K562 (cell line): ENCODE data around the gene GPR55.

ENCODE experiments used
- BRCA1 ChIP-seq, 2 experiments: fragments of 450-650 bp in 1 of 2; sonication (generic) in 1 of 2; formaldehyde crosslinking in 1 of 2; IDR thresholded peaks; 2 replicates each; pipeline versions ENCODE4 v1.5.0 to v1.6.1; 2017 to 2020; ENCODE audit warnings: mild to moderate bottlenecking in 1 of 2, missing genetic modification reagents in 1 of 2
- CTCF ChIP-seq, 3 experiments: IDR thresholded peaks in 2 of 3; conservative IDR thresholded peaks in 1 of 3; 2 replicates each; pipeline ENCODE4 v1.5.1; 2011 to 2012; ENCODE audit warnings: low read length in 3 of 3, mild to moderate bottlenecking in 3 of 3, control low read depth in 2 of 3, improper control_type of control experiment in 1 of 3, inconsistent platforms in 1 of 3, low read depth in 1 of 3, mixed read lengths in 1 of 3, moderate library complexity in 1 of 3; ENCODE audit not compliant: insufficient read depth in 2 of 3
- E2F6 ChIP-seq, 2 experiments: IDR thresholded peaks; 2 replicates each; pipeline ENCODE4 v1.6.1; 2011; ENCODE audit warnings: borderline replicate concordance in 1 of 2, control low read depth in 1 of 2, low read depth in 1 of 2, low read length in 1 of 2, mild to moderate bottlenecking in 1 of 2, mixed read lengths in 1 of 2, moderate library complexity in 1 of 2; ENCODE audit not compliant: insufficient read depth in 1 of 2, insufficient read length in 1 of 2, poor library complexity in 1 of 2, severe bottlenecking in 1 of 2; ENCODE audit errors: extremely low read depth in 1 of 2
- KAT8 ChIP-seq: fragments of 450-650 bp; IDR thresholded peaks from 2 replicates; pipeline ENCODE4 v1.6.1; 2016; ENCODE audit warnings: low read depth, mild to moderate bottlenecking
- NR2C1 ChIP-seq, 2 experiments: fragments of 450-650 bp; IDR thresholded peaks; 2 replicates each; pipeline ENCODE4 v1.6.1; 2017; ENCODE audit warnings: mild to moderate bottlenecking in 2 of 2, antibody characterized with exemption in 1 of 2, inconsistent platforms in 1 of 2, missing compliant biosample characterization in 1 of 2, missing genetic modification characterization in 1 of 2
- NR2C2 ChIP-seq, 2 experiments: fragments of 200-800 bp in 1 of 2; sonication (Bioruptor generic) in 1 of 2; sonication (generic) in 1 of 2; formaldehyde crosslinking in 1 of 2; IDR thresholded peaks; 2 replicates each; pipeline versions ENCODE4 v1.6.1 to v1.8.0; 2016 to 2022; ENCODE audit warnings: mild to moderate bottlenecking in 1 of 2, missing compliant biosample characterization in 1 of 2, missing genetic modification characterization in 1 of 2, missing genetic modification reagents in 1 of 2
- ZBTB1 ChIP-seq: sonication (generic); formaldehyde crosslinking; IDR thresholded peaks from 2 replicates; pipeline ENCODE4 v1.8.1; 2023; ENCODE audit warnings: missing genetic modification reagents, low read depth, mild to moderate bottlenecking, borderline replicate concordance
- ZNF274 ChIP-seq: IDR thresholded peaks from 2 replicates; pipeline ENCODE4 v1.6.1; 2011; ENCODE audit warnings: low read depth, mild to moderate bottlenecking, low read length, moderate library complexity, borderline replicate concordance
- TF ChIP-seq, protein P1 (sequence below): fragments of 450-650 bp; conservative IDR thresholded peaks from 2 replicates; pipeline ENCODE4 v1.6.1; 2016; ENCODE audit warnings: missing genetic modification characterization, low read depth, mild to moderate bottlenecking, control low read depth, missing compliant biosample characterization
- TF ChIP-seq, protein P2 (sequence below): fragments of 150-350 bp; conservative IDR thresholded peaks from 2 replicates; pipeline ENCODE4 v1.6.1; 2014; ENCODE audit warnings: low read length
- TF ChIP-seq, protein P3 (sequence below): sonication (generic); formaldehyde crosslinking; IDR thresholded peaks from 2 replicates; pipeline ENCODE4 v1.8.0; 2023; ENCODE audit warnings: mild to moderate bottlenecking, missing genetic modification reagents

- TF ChIP-seq, protein P1, sequence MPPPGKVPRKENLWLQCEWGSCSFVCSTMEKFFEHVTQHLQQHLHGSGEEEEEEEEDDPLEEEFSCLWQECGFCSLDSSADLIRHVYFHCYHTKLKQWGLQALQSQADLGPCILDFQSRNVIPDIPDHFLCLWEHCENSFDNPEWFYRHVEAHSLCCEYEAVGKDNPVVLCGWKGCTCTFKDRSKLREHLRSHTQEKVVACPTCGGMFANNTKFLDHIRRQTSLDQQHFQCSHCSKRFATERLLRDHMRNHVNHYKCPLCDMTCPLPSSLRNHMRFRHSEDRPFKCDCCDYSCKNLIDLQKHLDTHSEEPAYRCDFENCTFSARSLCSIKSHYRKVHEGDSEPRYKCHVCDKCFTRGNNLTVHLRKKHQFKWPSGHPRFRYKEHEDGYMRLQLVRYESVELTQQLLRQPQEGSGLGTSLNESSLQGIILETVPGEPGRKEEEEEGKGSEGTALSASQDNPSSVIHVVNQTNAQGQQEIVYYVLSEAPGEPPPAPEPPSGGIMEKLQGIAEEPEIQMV (tag): no peak
- TF ChIP-seq ZBTB1 (CRISPR knock-in tag): no peak
- TF ChIP-seq, protein P2, sequence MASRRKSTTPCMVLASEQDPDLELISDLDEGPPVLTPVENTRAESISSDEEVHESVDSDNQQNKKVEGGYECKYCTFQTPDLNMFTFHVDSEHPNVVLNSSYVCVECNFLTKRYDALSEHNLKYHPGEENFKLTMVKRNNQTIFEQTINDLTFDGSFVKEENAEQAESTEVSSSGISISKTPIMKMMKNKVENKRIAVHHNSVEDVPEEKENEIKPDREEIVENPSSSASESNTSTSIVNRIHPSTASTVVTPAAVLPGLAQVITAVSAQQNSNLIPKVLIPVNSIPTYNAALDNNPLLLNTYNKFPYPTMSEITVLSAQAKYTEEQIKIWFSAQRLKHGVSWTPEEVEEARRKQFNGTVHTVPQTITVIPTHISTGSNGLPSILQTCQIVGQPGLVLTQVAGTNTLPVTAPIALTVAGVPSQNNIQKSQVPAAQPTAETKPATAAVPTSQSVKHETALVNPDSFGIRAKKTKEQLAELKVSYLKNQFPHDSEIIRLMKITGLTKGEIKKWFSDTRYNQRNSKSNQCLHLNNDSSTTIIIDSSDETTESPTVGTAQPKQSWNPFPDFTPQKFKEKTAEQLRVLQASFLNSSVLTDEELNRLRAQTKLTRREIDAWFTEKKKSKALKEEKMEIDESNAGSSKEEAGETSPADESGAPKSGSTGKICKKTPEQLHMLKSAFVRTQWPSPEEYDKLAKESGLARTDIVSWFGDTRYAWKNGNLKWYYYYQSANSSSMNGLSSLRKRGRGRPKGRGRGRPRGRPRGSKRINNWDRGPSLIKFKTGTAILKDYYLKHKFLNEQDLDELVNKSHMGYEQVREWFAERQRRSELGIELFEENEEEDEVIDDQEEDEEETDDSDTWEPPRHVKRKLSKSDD: no peak
- TF ChIP-seq, protein P3, sequence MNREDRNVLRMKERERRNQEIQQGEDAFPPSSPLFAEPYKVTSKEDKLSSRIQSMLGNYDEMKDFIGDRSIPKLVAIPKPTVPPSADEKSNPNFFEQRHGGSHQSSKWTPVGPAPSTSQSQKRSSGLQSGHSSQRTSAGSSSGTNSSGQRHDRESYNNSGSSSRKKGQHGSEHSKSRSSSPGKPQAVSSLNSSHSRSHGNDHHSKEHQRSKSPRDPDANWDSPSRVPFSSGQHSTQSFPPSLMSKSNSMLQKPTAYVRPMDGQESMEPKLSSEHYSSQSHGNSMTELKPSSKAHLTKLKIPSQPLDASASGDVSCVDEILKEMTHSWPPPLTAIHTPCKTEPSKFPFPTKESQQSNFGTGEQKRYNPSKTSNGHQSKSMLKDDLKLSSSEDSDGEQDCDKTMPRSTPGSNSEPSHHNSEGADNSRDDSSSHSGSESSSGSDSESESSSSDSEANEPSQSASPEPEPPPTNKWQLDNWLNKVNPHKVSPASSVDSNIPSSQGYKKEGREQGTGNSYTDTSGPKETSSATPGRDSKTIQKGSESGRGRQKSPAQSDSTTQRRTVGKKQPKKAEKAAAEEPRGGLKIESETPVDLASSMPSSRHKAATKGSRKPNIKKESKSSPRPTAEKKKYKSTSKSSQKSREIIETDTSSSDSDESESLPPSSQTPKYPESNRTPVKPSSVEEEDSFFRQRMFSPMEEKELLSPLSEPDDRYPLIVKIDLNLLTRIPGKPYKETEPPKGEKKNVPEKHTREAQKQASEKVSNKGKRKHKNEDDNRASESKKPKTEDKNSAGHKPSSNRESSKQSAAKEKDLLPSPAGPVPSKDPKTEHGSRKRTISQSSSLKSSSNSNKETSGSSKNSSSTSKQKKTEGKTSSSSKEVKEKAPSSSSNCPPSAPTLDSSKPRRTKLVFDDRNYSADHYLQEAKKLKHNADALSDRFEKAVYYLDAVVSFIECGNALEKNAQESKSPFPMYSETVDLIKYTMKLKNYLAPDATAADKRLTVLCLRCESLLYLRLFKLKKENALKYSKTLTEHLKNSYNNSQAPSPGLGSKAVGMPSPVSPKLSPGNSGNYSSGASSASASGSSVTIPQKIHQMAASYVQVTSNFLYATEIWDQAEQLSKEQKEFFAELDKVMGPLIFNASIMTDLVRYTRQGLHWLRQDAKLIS: no peak
- TF ChIP-seq KAT8: no peak
- TF ChIP-seq ZNF274: no peak
- no peak for TF ChIP-seq CTCF (IDR thresholded peaks at IDR 0.05 in 2 of 3, conservative IDR thresholded peaks at IDR 0.05 in 1 of 3; ENCODE audit: insufficient read depth in 2 of 3, low read depth in 1 of 3, low read length in 3 of 3)
- no peak for TF ChIP-seq E2F6 (IDR thresholded peaks at IDR 0.05; ENCODE audit: borderline replicate concordance in 1 of 2, extremely low read depth in 1 of 2, insufficient read depth in 1 of 2, insufficient read length in 1 of 2, low read depth in 1 of 2, low read length in 1 of 2, poor library complexity in 1 of 2, severe bottlenecking in 1 of 2)
- TF ChIP-seq BRCA1 (IDR thresholded peaks at IDR 0.05): no peak
- no peak for TF ChIP-seq BRCA1 (CRISPR knock-in tag; IDR thresholded peaks at IDR 0.05)
- TF ChIP-seq NR2C1 (IDR thresholded peaks at IDR 0.05): no peak
- no peak for TF ChIP-seq NR2C1 (tag; IDR thresholded peaks at IDR 0.05)
- no peak for TF ChIP-seq NR2C2 (CRISPR knock-in tag; IDR thresholded peaks at IDR 0.05)
- TF ChIP-seq NR2C2 (tag; IDR thresholded peaks at IDR 0.05): no peak
These were observed 10.2 kb downstream of the GPR55 start for GRCh38 chr2:230914886-230915285.
